ENCODE data around the gene CS. TPM values are rescaled to one million over a fixed set of nuclear protein-coding genes. Genes with fewer than 3 reads are reported as not detected.

The CS gene
- total RNA-seq, 4 donors from 2014 or later = 211 to 359 (median 271) TPM

DNA sequence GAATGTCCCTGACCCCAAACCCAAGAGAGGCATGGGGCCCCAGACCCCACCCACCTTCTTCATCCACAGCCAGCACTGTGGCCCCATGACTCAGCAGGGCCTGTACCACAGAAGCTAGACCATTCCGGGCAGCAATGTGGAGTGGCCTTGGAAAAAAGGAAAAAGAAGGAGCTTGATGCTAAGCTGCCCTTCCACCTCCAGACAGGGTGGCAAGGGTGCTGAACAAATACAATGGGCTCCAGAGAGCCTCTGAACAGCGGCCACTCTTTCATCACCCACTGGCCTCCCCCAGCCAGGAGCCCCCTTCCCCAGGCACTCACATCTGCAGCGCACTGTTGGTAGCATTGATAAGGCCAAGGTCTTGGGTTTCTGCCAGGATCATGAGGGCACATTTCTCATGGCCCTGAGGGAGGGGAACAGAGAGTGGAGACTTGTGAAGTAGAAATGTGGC is 56.4 kb downstream of the CS start:
- Histone ChIP-seq H3K9me3 (no peaks in the 10 kb centered on the region), H3K27me3 (no peaks in the 10 kb centered on the region), H3K4me1 (no peaks in the 10 kb centered on the region), H3K4me3 (no peak overlapping the region), H3K36me3 (peaks cover 0 to 97% of the 10 kb centered on the region in 2 donors), H3K27ac (peak overlapping the region in 1 of 4 donors; percentile 38)
- TF ChIP-seq POLR2A (IDR thresholded peaks at IDR 0.05) = no peak
- TF ChIP-seq, protein P1, sequence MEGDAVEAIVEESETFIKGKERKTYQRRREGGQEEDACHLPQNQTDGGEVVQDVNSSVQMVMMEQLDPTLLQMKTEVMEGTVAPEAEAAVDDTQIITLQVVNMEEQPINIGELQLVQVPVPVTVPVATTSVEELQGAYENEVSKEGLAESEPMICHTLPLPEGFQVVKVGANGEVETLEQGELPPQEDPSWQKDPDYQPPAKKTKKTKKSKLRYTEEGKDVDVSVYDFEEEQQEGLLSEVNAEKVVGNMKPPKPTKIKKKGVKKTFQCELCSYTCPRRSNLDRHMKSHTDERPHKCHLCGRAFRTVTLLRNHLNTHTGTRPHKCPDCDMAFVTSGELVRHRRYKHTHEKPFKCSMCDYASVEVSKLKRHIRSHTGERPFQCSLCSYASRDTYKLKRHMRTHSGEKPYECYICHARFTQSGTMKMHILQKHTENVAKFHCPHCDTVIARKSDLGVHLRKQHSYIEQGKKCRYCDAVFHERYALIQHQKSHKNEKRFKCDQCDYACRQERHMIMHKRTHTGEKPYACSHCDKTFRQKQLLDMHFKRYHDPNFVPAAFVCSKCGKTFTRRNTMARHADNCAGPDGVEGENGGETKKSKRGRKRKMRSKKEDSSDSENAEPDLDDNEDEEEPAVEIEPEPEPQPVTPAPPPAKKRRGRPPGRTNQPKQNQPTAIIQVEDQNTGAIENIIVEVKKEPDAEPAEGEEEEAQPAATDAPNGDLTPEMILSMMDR (IDR thresholded peaks at IDR 0.05 in 4 of 5, conservative IDR thresholded peaks at IDR 0.05 in 1 of 5) = no peak
- in situ Hi-C loops (cut with MboI; ENCODE audit: low sequenced_read_pairs in 4 of 4) = no loop called here
- no peak for DNase-seq
- no peak for ATAC-seq
- intact Hi-C loops (cut with DNase I; ENCODE audit: low total_unique reads) = no loop called here

DNA sequence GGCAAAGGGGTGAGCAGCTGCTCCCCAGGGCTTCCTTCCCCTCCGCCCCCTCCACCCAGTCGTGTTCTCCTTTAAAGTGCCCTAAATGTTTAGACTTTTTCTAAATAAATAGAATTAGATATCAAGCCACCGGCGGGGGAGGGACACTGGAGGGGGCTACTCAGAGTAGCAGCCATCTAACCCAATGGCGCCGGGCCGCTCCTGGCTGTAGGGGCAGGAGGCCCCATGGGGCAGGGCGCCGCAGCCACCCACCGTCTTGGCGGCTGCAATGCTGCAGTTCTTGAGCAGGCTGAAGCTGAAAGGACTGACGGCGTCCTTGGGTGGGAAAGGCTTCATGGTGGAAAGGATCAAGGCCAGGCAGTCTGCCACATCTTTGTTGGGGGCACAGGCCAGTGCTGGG is 57.1 kb downstream of the CS start:
- no peaks in the 10 kb centered on the region for H3K9me3 ChIP-seq
- no peaks in the 10 kb centered on the region for H3K4me1 ChIP-seq
- no peak for TF ChIP-seq POLR2A (IDR thresholded peaks at IDR 0.05)
- TF ChIP-seq, protein P1 (IDR thresholded peaks at IDR 0.05 in 4 of 5, conservative IDR thresholded peaks at IDR 0.05 in 1 of 5) = no peak
- peak overlapping the region in 1 of 4 donors; percentile 38 for H3K27ac ChIP-seq
- intact Hi-C loops (cut with DNase I; ENCODE audit: low total_unique reads) = no loop called here
- DNase-seq (no peak), ATAC-seq (no peak)
- H3K4me3 ChIP-seq = no peak overlapping the region
- in situ Hi-C loops (cut with MboI; ENCODE audit: low sequenced_read_pairs in 4 of 4) = no loop called here
- peaks cover 0 to 89% of the 10 kb centered on the region in 2 donors for H3K36me3 ChIP-seq
- no peaks in the 10 kb centered on the region for H3K27me3 ChIP-seq

DNA sequence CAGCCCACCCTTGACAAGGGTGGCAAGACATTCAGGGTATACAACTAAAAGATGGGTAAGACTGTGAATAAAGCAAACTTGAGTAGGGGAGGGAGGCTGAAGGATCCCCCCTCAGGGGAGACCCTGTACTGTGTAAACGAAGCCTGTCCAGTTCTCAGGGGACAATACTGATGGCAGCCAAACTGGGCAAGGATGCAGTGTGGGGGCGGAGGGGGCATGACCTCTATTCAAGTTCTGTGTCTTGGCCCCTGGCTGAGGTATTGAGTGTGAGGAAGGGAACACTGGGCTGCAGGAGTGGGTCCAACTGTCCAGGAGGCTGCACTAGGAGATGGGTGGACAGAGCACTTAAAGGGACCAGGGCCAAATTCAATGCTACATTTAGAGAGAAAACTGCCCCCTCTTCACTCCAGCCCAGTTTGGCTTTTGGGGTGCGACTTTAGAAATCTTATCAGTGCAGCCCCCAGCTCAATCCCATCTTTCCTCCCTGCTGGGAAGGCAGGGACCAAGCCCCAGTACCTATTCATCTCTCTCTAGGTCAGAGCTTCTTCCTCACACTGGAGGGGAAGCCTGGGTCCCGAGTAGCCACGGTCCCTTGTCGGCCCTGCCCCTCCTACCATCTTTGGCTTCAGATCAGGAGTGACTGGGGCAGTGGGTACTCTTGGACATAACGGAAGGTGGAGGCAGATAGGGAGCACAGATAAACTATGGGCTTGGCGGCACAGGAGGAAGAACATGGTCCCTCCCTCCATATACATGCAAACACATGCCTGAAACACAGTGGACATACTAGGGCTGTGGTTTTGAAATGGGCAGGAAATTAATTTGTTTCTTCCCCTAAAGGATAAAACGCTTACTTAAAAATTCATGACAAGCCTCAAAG is 58.5 kb downstream of the CS start:
- ATAC-seq = no peak
- no peak overlapping the region for H3K4me3 ChIP-seq
- H3K9me3 ChIP-seq = no peaks in the 10 kb centered on the region
- TF ChIP-seq, protein P1 (IDR thresholded peaks at IDR 0.05 in 4 of 5, conservative IDR thresholded peaks at IDR 0.05 in 1 of 5) = no peak
- no peak for TF ChIP-seq POLR2A (IDR thresholded peaks at IDR 0.05)
- H3K36me3 ChIP-seq = peaks cover 0 to 76% of the 10 kb centered on the region in 2 donors
- intact Hi-C loops (cut with DNase I; ENCODE audit: low total_unique reads) = no loop called here
- in situ Hi-C loops (cut with MboI; ENCODE audit: low sequenced_read_pairs in 4 of 4) = no loop called here
- no peaks in the 10 kb centered on the region for H3K4me1 ChIP-seq
- DNase-seq = no peak
- H3K27me3 ChIP-seq = no peaks in the 10 kb centered on the region
- H3K27ac ChIP-seq = no peak overlapping the region

DNA sequence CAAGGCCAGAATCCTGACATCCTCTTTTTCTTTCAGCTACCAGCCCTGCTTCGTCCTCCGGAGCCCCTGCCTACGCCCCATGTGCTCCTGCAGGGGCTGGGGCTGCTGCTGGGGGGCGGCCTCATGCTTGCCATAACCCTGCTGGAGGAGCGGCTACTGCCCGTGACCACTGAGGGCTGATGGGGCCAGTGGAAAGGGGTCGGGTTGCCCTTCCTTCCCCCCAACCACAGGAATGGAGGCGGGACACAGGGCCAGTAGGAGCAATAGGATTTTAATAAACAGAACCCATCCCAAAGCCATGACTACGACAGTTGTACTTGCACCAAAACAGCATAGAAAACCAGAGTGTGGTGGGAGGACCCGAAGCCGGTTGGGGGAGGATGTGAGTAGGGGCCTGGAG is 62.6 kb downstream of the CS start:
- in situ Hi-C loops (cut with MboI; ENCODE audit: low sequenced_read_pairs in 4 of 4) (no loop called here), intact Hi-C loops (cut with DNase I; ENCODE audit: low total_unique reads) (no loop called here)
- Histone ChIP-seq H3K27ac (no peak overlapping the region), H3K4me3 (no peak overlapping the region), H3K4me1 (no peaks in the 10 kb centered on the region), H3K9me3 (no peaks in the 10 kb centered on the region), H3K36me3 (peaks cover 0 to 35% of the 10 kb centered on the region in 2 donors), H3K27me3 (no peaks in the 10 kb centered on the region)
- TF ChIP-seq, protein P1 (IDR thresholded peaks at IDR 0.05 in 4 of 5, conservative IDR thresholded peaks at IDR 0.05 in 1 of 5) = no peak
- no peak for TF ChIP-seq POLR2A (IDR thresholded peaks at IDR 0.05)
- ATAC-seq (no peak), DNase-seq (no peak)

All from gastrocnemius medialis (tissue), 4 donors.